H1 (cell line): Measurements from ENCODE around the gene IFNAR2. TPM values are rescaled to one million over a fixed set of nuclear protein-coding genes. Genes with fewer than 3 reads are reported as not detected.

Experiments used
- CTCF ChIA-PET: fragments of 300-600 bp; sonication (Branson Sonifier 250); formaldehyde crosslinking; loops from one replicate; lab custom pipeline; 2021; ENCODE audit not compliant: partially characterized antibody; lab: Charles Lee
- POLR2A ChIA-PET: fragments of 300-600 bp; sonication (Branson Sonifier 250); formaldehyde crosslinking; loops from one replicate; lab custom pipeline; 2021; ENCODE audit warnings: inconsistent platforms; ENCODE audit not compliant: partially characterized antibody; lab: Charles Lee
- DNase-seq, 2 experiments: peaks; one replicate each; pipeline versions ENCODE4 v3.0.0 to v3.0.0-alpha.2; 2010 to 2022; ENCODE audit warnings: low spot score in 2 of 2, low read depth in 1 of 2, mixed read lengths in 1 of 2
- FAIRE-seq: peaks from 2 replicates; lab custom pipeline; 2011; peaks lifted over from hg19 to GRCh38; lab: Jason Lieb, UNC
- H2AFZ ChIP-seq: 2 replicates; pipeline ENCODE4 v1.8.1; 2012; ENCODE audit warnings: low read length, inconsistent platforms
- H2AK5ac ChIP-seq: 2 replicates; pipeline ENCODE4 v1.6.1; 2013; ENCODE audit warnings: low read depth, low read length
- H2BK120ac ChIP-seq: replicated peaks from 2 replicates; pipeline ENCODE3; 2013; ENCODE audit warnings: low read depth, low read length, inconsistent platforms
- H2BK12ac ChIP-seq: 2 replicates; pipeline ENCODE4 v1.6.1; 2013; ENCODE audit warnings: low read depth, low read length
- H2BK15ac ChIP-seq: 2 replicates; pipeline ENCODE4 v1.6.1; 2013; ENCODE audit warnings: low read length
- H2BK20ac ChIP-seq: 2 replicates; pipeline ENCODE4 v1.6.1; 2013; ENCODE audit warnings: low read length
- H2BK5ac ChIP-seq: 2 replicates; pipeline ENCODE4 v1.6.1; 2013; ENCODE audit warnings: low read depth, low read length
- H3K14ac ChIP-seq: 2 replicates; pipeline ENCODE4 v1.6.1; 2013; ENCODE audit warnings: inconsistent platforms; ENCODE audit not compliant: insufficient read length
- H3K18ac ChIP-seq: 2 replicates; pipeline ENCODE4 v1.6.1; 2013; ENCODE audit warnings: low read length; ENCODE audit errors: extremely low read depth
- H3K23ac ChIP-seq: 2 replicates; pipeline ENCODE4 v1.6.1; 2013; ENCODE audit warnings: inconsistent platforms; ENCODE audit not compliant: insufficient read length
- H3K23me2 ChIP-seq: 2 replicates; pipeline ENCODE4 v1.6.1; 2013; ENCODE audit warnings: low read depth, low read length
- H3K27ac ChIP-seq: 2 replicates; pipeline ENCODE4 v1.6.1; 2011; ENCODE audit warnings: low read depth, low read length, inconsistent platforms
- H3K27me3 ChIP-seq, 4 experiments: replicated peaks in 1 of 4; 1 replicate in 1 of 4; 2 replicates in 3 of 4; pipeline versions ENCODE4 v1.6.1 to v1.8.1; 2011 to 2013; ENCODE audit warnings: low read length in 3 of 4, mild to moderate bottlenecking in 3 of 4, inconsistent platforms in 2 of 4, mixed read lengths in 2 of 4, moderate library complexity in 1 of 4; ENCODE audit not compliant: control insufficient read depth in 3 of 4, insufficient read depth in 3 of 4; ENCODE audit errors: extremely low read depth in 1 of 4
- H3K36me3 ChIP-seq, 4 experiments: 2 replicates each; pipeline versions ENCODE4 v1.6.1 to v1.8.1; 2011 to 2013; ENCODE audit warnings: mild to moderate bottlenecking in 4 of 4, low read length in 3 of 4, moderate library complexity in 2 of 4, control low read depth in 1 of 4, inconsistent platforms in 1 of 4; ENCODE audit not compliant: insufficient read depth in 4 of 4, control insufficient read depth in 2 of 4
- H3K4ac ChIP-seq: replicated peaks from 2 replicates; pipeline ENCODE3; 2013; ENCODE audit warnings: low read length, low read depth, mixed read lengths, inconsistent platforms; ENCODE audit not compliant: insufficient read length
- H3K4me1 ChIP-seq, 4 experiments: replicated peaks in 1 of 4; 1 replicate in 1 of 4; 2 replicates in 3 of 4; pipeline versions ENCODE4 v1.6.1 to v1.8.1; 2011 to 2013; ENCODE audit warnings: low read length in 3 of 4, inconsistent platforms in 2 of 4, mixed read lengths in 1 of 4; ENCODE audit not compliant: insufficient read depth in 4 of 4, control insufficient read depth in 3 of 4
- H3K4me2 ChIP-seq, 2 experiments: 2 replicates each; pipeline versions ENCODE4 v1.6.1 to v1.8.1; 2011 to 2013; ENCODE audit warnings: low read depth in 2 of 2, low read length in 2 of 2, control low read depth in 1 of 2, inconsistent platforms in 1 of 2, mild to moderate bottlenecking in 1 of 2; ENCODE audit not compliant: insufficient read depth in 1 of 2
- H3K4me3 ChIP-seq, 4 experiments: fragments of 200-600, 300-600 bp in 1 of 4; sonication (generic), shearing (Covaris generic), sonication (Bioruptor Twin) in 1 of 4; 2 replicates each; pipeline versions ENCODE4 v1.5.1 to v1.8.1; 2011 to 2016; ENCODE audit warnings: low read length in 4 of 4, low read depth in 3 of 4, control low read depth in 2 of 4, inconsistent platforms in 2 of 4, mild to moderate bottlenecking in 2 of 4, mixed read lengths in 1 of 4, moderate library complexity in 1 of 4; ENCODE audit not compliant: insufficient read depth in 2 of 4; ENCODE audit errors: extremely low read depth in 1 of 4
- H3K56ac ChIP-seq: replicated peaks from 2 replicates; pipeline ENCODE3; 2013; ENCODE audit warnings: low read depth, mild to moderate bottlenecking, mixed read lengths, low read length, inconsistent platforms; ENCODE audit not compliant: insufficient read length
- H3K79me1 ChIP-seq: 2 replicates; pipeline ENCODE4 v1.6.1; 2013; ENCODE audit warnings: low read depth, low read length, control low read depth
- H3K79me2 ChIP-seq, 2 experiments: 2 replicates each; pipeline versions ENCODE4 v1.6.1 to v1.8.1; 2012 to 2013; ENCODE audit warnings: low read length in 2 of 2, mild to moderate bottlenecking in 2 of 2, inconsistent platforms in 1 of 2; ENCODE audit not compliant: insufficient read depth in 2 of 2, control insufficient read depth in 1 of 2
- H3K9ac ChIP-seq, 4 experiments: replicated peaks in 1 of 4; 1 replicate in 1 of 4; 2 replicates in 3 of 4; pipeline versions ENCODE4 v1.6.1 to v1.8.1; 2011 to 2013; ENCODE audit warnings: low read depth in 3 of 4, low read length in 3 of 4, control low read depth in 2 of 4, mild to moderate bottlenecking in 2 of 4, moderate library complexity in 2 of 4, inconsistent platforms in 1 of 4; ENCODE audit errors: extremely low read depth in 1 of 4
- H3K9me3 ChIP-seq, 2 experiments: 2 replicates each; pipeline versions ENCODE4 v1.6.1 to v1.8.1; 2012 to 2013; ENCODE audit warnings: mild to moderate bottlenecking in 2 of 2, moderate library complexity in 2 of 2, control low read depth in 1 of 2, inconsistent platforms in 1 of 2, low read depth in 1 of 2, low read length in 1 of 2, mixed read lengths in 1 of 2; ENCODE audit not compliant: insufficient read depth in 2 of 2
- H4K20me1 ChIP-seq, 2 experiments: replicated peaks in 1 of 2; 2 replicates each; pipeline versions ENCODE3 to v1.8.1; 2011 to 2013; ENCODE audit warnings: inconsistent platforms in 2 of 2, low read length in 2 of 2, mild to moderate bottlenecking in 1 of 2; ENCODE audit not compliant: insufficient read depth in 2 of 2, control insufficient read depth in 1 of 2
- H4K5ac ChIP-seq: 2 replicates; pipeline ENCODE4 v1.6.1; 2013; ENCODE audit warnings: low read length, low read depth, mixed read lengths, inconsistent platforms; ENCODE audit not compliant: insufficient read length
- H4K8ac ChIP-seq: 2 replicates; pipeline ENCODE4 v1.8.0; 2013; ENCODE audit warnings: mild to moderate bottlenecking, moderate library complexity, low read length, inconsistent platforms; ENCODE audit not compliant: insufficient read depth; ENCODE audit errors: extremely low read depth
- H4K91ac ChIP-seq: replicated peaks from 2 replicates; pipeline ENCODE3; 2013; ENCODE audit warnings: low read length, mixed read lengths, inconsistent platforms; ENCODE audit not compliant: insufficient read length
- SP2 ChIP-seq: IDR thresholded peaks from 2 replicates; pipeline ENCODE4 v1.6.1; 2012; ENCODE audit warnings: mild to moderate bottlenecking, low read length, inconsistent platforms
- WGBS, 2 experiments: shearing (Covaris generic) in 1 of 2; methylation state at CpG; one replicate each; pipeline versions ENCODE4 v1.1.6 to v1.1.7; 2013 to 2015; ENCODE audit warnings: low lambda C conversion rate in 2 of 2, mixed read lengths in 2 of 2, inconsistent platforms in 1 of 2, low coverage in 1 of 2, missing lambda C conversion rate in 1 of 2; ENCODE audit not compliant: insufficient replicate concordance in 2 of 2, insufficient coverage in 1 of 2, insufficient read length in 1 of 2; ENCODE audit errors: extremely low coverage in 1 of 2, missing lambda C conversion rate in 1 of 2; 5-methylcytosine and 5-hydroxymethylcytosine counted together
- polyA plus RNA-seq, 7 experiments: library from polyadenylated mRNA; depleted of rRNA in 3 of 7; stranded (reverse) in 5 of 7; unstranded in 2 of 7; fragments of >200 nt in 5 of 7; fragments of 200-250 nt in 2 of 7; gene quantifications; 1 replicate in 5 of 7; 2 replicates in 1 of 7; 4 replicates in 1 of 7; pipeline versions ENCODE4 v1.2.1 to v1.2.3, GENCODE V29; 2011 to 2013; ENCODE audit warnings: missing spikeins in 2 of 7, mixed read lengths in 2 of 7
- total RNA-seq: library from RNA; stranded (reverse); fragmentation: NEBNext Ultra II Directional; extraction: Animal tissue kit (Norgen Biotek cat#: 25700); gene quantifications from 2 replicates; pipeline ENCODE4 v1.2.1, GENCODE V29; 2021

IFNAR2 gene
- total and polyA plus RNA-seq, 2 of the 8 experiments (the other 6 are each of a cell fraction or from before 2014, with no cell fraction given) = 12.2 to 16.1 TPM

DNA sequence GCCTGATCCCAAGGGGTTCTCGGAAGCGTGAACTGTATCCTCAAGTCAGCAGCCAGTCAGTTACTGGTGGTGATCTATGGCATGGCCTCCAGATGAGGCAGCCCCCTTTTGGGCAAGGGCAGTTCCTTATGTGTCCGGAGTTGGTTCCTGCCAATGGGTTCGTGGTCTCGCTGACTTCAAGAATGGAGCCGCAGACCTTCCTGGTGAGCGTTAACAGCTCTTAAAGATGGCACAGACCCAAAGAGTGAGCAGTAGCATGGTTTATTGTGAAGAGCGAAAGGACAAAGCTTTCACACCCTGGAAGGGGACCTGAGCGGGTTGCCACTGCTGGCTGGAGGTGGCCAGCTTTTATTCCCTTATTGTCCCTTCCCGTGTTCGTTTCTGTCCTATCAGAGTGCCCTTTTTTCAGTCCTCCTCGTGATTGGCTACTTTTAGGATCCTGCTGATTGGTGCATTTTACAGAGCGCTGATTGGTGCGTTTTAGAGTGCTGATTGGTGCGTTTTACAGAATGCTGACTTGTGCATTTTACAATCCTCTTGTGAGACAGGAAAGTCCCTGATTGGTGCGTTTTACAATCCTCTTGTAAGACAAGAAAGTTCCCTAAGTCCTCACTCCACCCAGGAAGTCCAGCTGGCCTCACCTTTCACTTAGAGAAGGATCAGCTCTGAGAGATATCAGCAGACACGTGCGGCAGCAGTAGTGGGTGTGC lies 27.5 kb downstream of the IFNAR2 start:
- Histone ChIP-seq H3K4ac (no peak overlapping the region), H4K91ac (no peak overlapping the region), H2AFZ (no peak overlapping the region), H3K4me1 (no peaks in the 10 kb centered on the region), H4K8ac (no peak overlapping the region), H3K36me3 (peaks cover 0 to 22% (median 7%) of the 10 kb centered on the region in 4 experiments; a peak in 6 of 8 replicates), H2BK5ac (no peak overlapping the region), H4K5ac (no peak overlapping the region), H3K27me3 (no peaks in the 10 kb centered on the region), H3K4me2 (no peak overlapping the region), H3K23ac (no peak overlapping the region), H3K79me2 (no peaks in the 10 kb centered on the region), H2AK5ac (no peak overlapping the region), H3K9me3 (no peaks in the 10 kb centered on the region), H3K56ac (no peak overlapping the region), H2BK120ac (no peak overlapping the region), H2BK20ac (no peak overlapping the region), H3K27ac (no peak overlapping the region), H2BK12ac (no peak overlapping the region), H3K14ac (no peak overlapping the region), H3K23me2 (no peaks in the 10 kb centered on the region), H2BK15ac (no peak overlapping the region), H3K9ac (no peak overlapping the region), H3K4me3 (no peak overlapping the region), H4K20me1 (no peaks in the 10 kb centered on the region), H3K79me1 (no peaks in the 10 kb centered on the region), H3K18ac (no peak overlapping the region)
- ChIA-PET POLR2A (no interaction called here), CTCF (interaction anchor here (0.9 to 1.2 kb wide), 3 partner anchors 8 to 645 kb away, joined by 3 read pairs; partner anchors contain the start of gene IL10RB)
- DNase-seq (no peak), FAIRE-seq (no peak)
- WGBS, 2 experiments = 94% methylated on average over 18 of the region's 18 CpGs; no CpG with 5 or more reads in 1 of the 2 experiments
- TF ChIP-seq SP2 = no peak
